H1 (cell line): ENCODE measurements around the gene STX8.

Source experiments
- CEBPB ChIP-seq: IDR thresholded peaks from 2 replicates; pipeline ENCODE4 v1.6.1; 2012; ENCODE audit warnings: low read depth, low read length
- EP300 ChIP-seq, 2 experiments: IDR thresholded peaks; 1 replicate in 1 of 2; 2 replicates in 1 of 2; pipeline ENCODE4 v1.6.1; 2011 to 2012; ENCODE audit warnings: low read depth in 2 of 2, low read length in 2 of 2, mild to moderate bottlenecking in 2 of 2, borderline replicate concordance in 1 of 2, inconsistent platforms in 1 of 2, moderate library complexity in 1 of 2
- GTF2F1 ChIP-seq: IDR thresholded peaks from 2 replicates; pipeline ENCODE4 v1.6.1; 2012; ENCODE audit warnings: low read depth, low read length, improper control_type of control experiment, borderline replicate concordance
- HDAC2 ChIP-seq, 2 experiments: fragments of 300-600 bp in 1 of 2; sonication (generic) in 1 of 2; IDR thresholded peaks; 2 replicates each; pipeline ENCODE4 v1.6.1; 2011 to 2012; ENCODE audit warnings: low read depth in 2 of 2, low read length in 2 of 2, mild to moderate bottlenecking in 2 of 2, moderate library complexity in 2 of 2, borderline replicate concordance in 1 of 2, inconsistent platforms in 1 of 2
- JUND ChIP-seq: IDR thresholded peaks from 2 replicates; pipeline ENCODE4 v1.6.1; 2011; ENCODE audit warnings: mild to moderate bottlenecking, improper control_type of control experiment, low read length
- POLR2A ChIP-seq, 2 experiments: IDR thresholded peaks; 1 replicate in 1 of 2; 2 replicates in 1 of 2; pipeline ENCODE4 v1.6.1; 2011; ENCODE audit warnings: low read depth in 2 of 2, low read length in 2 of 2, mild to moderate bottlenecking in 2 of 2; ENCODE audit errors: control extremely low read depth in 1 of 2
- POLR2AphosphoS5 ChIP-seq: IDR thresholded peaks from 2 replicates; pipeline ENCODE4 v1.6.1; 2011; ENCODE audit warnings: low read depth, low read length
- RXRA ChIP-seq: IDR thresholded peaks from 2 replicates; pipeline ENCODE4 v1.6.1; 2011; ENCODE audit warnings: low read depth, mild to moderate bottlenecking, low read length, moderate library complexity; ENCODE audit not compliant: insufficient read depth
- SP1 ChIP-seq: IDR thresholded peaks from 2 replicates; pipeline ENCODE4 v1.6.1; 2011; ENCODE audit warnings: low read depth, low read length
- SRF ChIP-seq: IDR thresholded peaks from 2 replicates; pipeline ENCODE4 v1.6.1; 2011; ENCODE audit warnings: mild to moderate bottlenecking, low read depth, low read length, moderate library complexity
- SUZ12 ChIP-seq: fragments of 200-600 bp; sonication (generic); IDR thresholded peaks from 2 replicates; pipeline ENCODE4 v1.6.1; 2012; ENCODE audit warnings: mild to moderate bottlenecking, inconsistent platforms, low read length, moderate library complexity, mixed read lengths
- TAF1 ChIP-seq: IDR thresholded peaks from 2 replicates; pipeline ENCODE4 v1.6.1; 2011; ENCODE audit warnings: mild to moderate bottlenecking, low read depth, low read length
- TF ChIP-seq, protein P1 (sequence below), 3 experiments: IDR thresholded peaks; 1 replicate in 2 of 3; 2 replicates in 1 of 3; pipeline versions ENCODE4 v1.5.1 to v1.6.1; 2011; ENCODE audit warnings: low read length in 3 of 3, mild to moderate bottlenecking in 3 of 3, inconsistent platforms in 2 of 3, low read depth in 1 of 3, moderate library complexity in 1 of 3; ENCODE audit not compliant: insufficient read depth in 1 of 3; ENCODE audit errors: control extremely low read depth in 1 of 3

DNA sequence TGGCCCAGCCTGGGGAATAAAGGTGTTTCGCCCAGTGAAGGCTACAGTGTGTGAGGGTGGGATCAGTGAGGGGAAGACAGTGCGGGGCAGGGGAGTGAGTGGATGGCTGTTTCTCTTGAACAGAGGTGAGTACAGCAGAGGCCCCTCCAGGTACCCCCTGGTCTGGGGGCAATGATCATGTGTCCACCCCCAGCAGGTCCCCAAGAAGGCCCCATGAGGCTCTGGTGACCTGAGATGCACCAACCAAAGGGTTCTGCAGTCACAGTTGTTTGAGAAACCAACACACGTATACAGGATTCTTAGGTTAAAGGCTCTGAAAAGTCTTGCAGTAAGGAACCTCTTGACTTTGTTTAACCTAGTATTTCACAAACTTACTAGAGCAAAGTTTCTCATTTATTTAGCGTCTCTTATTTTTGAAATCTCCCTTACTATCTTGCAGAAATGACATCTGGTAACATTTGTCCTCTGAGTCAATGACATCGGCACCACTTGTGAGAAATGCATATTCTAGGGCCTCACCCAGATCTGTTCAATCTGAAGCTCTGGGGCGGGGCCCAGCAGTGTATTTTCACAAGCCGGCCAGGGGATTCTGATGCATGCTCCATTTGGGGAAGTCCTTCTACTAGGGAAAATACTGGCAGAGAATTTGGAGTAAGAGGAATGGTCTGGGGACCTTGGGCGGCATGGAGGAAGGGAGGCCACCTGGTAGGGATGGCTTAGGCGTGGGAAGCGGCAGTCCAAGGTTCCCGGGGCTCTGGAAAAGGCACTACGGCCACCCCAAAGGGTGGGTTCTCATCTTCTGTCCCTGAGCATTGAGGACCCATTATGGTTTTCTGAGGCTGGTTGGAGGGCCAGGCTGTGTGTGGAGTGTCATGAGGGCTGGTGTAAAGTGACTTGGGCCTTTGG lies 337.0 kb downstream of the STX8 start:
- TF ChIP-seq, protein P1, sequence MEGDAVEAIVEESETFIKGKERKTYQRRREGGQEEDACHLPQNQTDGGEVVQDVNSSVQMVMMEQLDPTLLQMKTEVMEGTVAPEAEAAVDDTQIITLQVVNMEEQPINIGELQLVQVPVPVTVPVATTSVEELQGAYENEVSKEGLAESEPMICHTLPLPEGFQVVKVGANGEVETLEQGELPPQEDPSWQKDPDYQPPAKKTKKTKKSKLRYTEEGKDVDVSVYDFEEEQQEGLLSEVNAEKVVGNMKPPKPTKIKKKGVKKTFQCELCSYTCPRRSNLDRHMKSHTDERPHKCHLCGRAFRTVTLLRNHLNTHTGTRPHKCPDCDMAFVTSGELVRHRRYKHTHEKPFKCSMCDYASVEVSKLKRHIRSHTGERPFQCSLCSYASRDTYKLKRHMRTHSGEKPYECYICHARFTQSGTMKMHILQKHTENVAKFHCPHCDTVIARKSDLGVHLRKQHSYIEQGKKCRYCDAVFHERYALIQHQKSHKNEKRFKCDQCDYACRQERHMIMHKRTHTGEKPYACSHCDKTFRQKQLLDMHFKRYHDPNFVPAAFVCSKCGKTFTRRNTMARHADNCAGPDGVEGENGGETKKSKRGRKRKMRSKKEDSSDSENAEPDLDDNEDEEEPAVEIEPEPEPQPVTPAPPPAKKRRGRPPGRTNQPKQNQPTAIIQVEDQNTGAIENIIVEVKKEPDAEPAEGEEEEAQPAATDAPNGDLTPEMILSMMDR (IDR thresholded peaks at IDR 0.05; ENCODE audit: control extremely low read depth in 1 of 3, insufficient read depth in 1 of 3, low read depth in 1 of 3, low read length in 3 of 3), result no peak
- no peak for TF ChIP-seq SUZ12
- no peak for TF ChIP-seq JUND
- TF ChIP-seq GTF2F1, result no peak
- TF ChIP-seq POLR2AphosphoS5, result no peak
- TF ChIP-seq HDAC2 (IDR thresholded peaks at IDR 0.05; ENCODE audit: borderline replicate concordance in 1 of 2, low read depth in 2 of 2, low read length in 2 of 2), result no peak
- TF ChIP-seq TAF1, result no peak
- no peak for TF ChIP-seq CEBPB
- no peak for TF ChIP-seq POLR2A (IDR thresholded peaks at IDR 0.05; ENCODE audit: control extremely low read depth in 1 of 2, low read depth in 2 of 2, low read length in 2 of 2)
- TF ChIP-seq EP300 (IDR thresholded peaks at IDR 0.05; ENCODE audit: borderline replicate concordance in 1 of 2, low read depth in 2 of 2, low read length in 2 of 2), result no peak
- no peak for TF ChIP-seq SRF
- TF ChIP-seq SP1, result no peak
- no peak for TF ChIP-seq RXRA
